ENCODE results near the gene CDS1. TPM values are rescaled to one million over a fixed set of nuclear protein-coding genes. Genes with fewer than 3 reads are reported as not detected.

The CDS1 gene
- total and polyA plus RNA-seq, 2 of the 8 experiments (the other 6 are each of a cell fraction or from before 2014, with no cell fraction given): 8.7 to 13.9 TPM

DNA sequence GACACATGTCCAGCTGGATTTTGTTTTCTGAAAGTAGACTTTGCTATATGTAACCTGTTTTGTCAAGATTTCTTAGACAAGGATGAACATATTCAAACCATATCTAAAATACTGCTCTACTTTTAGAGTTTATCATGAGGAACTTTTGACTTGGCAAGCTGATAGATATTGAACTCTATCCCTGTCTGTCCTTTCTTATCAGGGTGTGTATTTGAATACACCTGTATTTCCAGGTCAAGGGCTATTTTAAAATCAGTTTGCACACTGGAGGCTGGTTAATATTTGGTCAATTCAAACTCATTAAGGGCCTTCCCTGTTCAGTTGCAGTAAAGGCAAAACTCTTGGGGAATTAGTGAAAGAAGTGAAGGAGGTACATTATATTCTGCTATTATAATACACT, 2.3 kb downstream of the CDS1 start:
- POLR2A ChIA-PET (ENCODE audit: partially characterized antibody): interaction anchor here (6.4 kb wide), 1 partner anchor 10 kb away, joined by 40 read pairs; no protein-coding TSS in a partner anchor
- H2BK20ac ChIP-seq (ENCODE audit: low read length): no peak overlapping the region
- FAIRE-seq (peak; percentile 13), DNase-seq (ENCODE audit: low read depth in 1 of 2, low spot score in 2 of 2) (no peak)
- no peak overlapping the region for H3K56ac ChIP-seq (replicated peaks; ENCODE audit: insufficient read length, low read depth, low read length)
- H2BK120ac ChIP-seq (replicated peaks; ENCODE audit: low read depth, low read length): no peak overlapping the region
- no peak overlapping the region for H3K27ac ChIP-seq (ENCODE audit: low read depth, low read length)
- H3K23ac ChIP-seq (ENCODE audit: insufficient read length): no peak overlapping the region
- no peak overlapping the region for H2AFZ ChIP-seq (ENCODE audit: low read length)
- CTCF ChIA-PET (ENCODE audit: partially characterized antibody): no interaction called here
- peaks cover 0 to 17% of the 10 kb centered on the region in 2 experiments; a peak in 2 of 4 replicates for H3K9me3 ChIP-seq (ENCODE audit: insufficient read depth in 2 of 2, low read depth in 1 of 2, low read length in 1 of 2)
- no peak overlapping the region for H3K9ac ChIP-seq (replicated peaks in 1 of 4; ENCODE audit: extremely low read depth in 1 of 4, low read depth in 3 of 4, low read length in 3 of 4)
- no peak overlapping the region for H2BK15ac ChIP-seq (ENCODE audit: low read length)
- peaks cover 0 to 11% (median 3%) of the 10 kb centered on the region in 4 experiments; a peak in 3 of 8 replicates for H3K36me3 ChIP-seq (ENCODE audit: control insufficient read depth in 2 of 4, insufficient read depth in 4 of 4, low read length in 3 of 4)
- no peak overlapping the region for H2BK12ac ChIP-seq (ENCODE audit: low read depth, low read length)
- peaks cover 0 to 6% (median 3%) of the 10 kb centered on the region in 4 experiments; a peak in 3 of 7 replicates for H3K27me3 ChIP-seq (replicated peaks in 1 of 4; ENCODE audit: control insufficient read depth in 3 of 4, extremely low read depth in 1 of 4, insufficient read depth in 3 of 4, low read length in 3 of 4)
- peak overlapping the region in 2 of 4 experiments; percentile 67 to 93; a peak in 2 of 8 replicates for H3K4me3 ChIP-seq (ENCODE audit: extremely low read depth in 1 of 4, insufficient read depth in 2 of 4, low read depth in 3 of 4, low read length in 4 of 4)
- no peak overlapping the region for H3K14ac ChIP-seq (ENCODE audit: insufficient read length)
- peaks cover 7 to 20% (median 11%) of the 10 kb centered on the region in 4 experiments; a peak in 6 of 7 replicates for H3K4me1 ChIP-seq (replicated peaks in 1 of 4; ENCODE audit: control insufficient read depth in 3 of 4, insufficient read depth in 4 of 4, low read length in 3 of 4)
- TF ChIP-seq KDM4A (IDR thresholded peaks at IDR 0.05; ENCODE audit: low read depth, low read length, severe bottlenecking): no peak
- no peak for TF ChIP-seq GTF2F1 (IDR thresholded peaks at IDR 0.05; ENCODE audit: borderline replicate concordance, low read depth, low read length)
- TF ChIP-seq MAFK (IDR thresholded peaks at IDR 0.05; ENCODE audit: low read depth, low read length): no peak
- TF ChIP-seq KDM1A (IDR thresholded peaks at IDR 0.05; ENCODE audit: borderline replicate concordance, low read length): no peak
- H2BK5ac ChIP-seq (ENCODE audit: low read depth, low read length): no peak overlapping the region
- no peak overlapping the region for H4K5ac ChIP-seq (ENCODE audit: insufficient read length, low read depth, low read length)
- H3K79me2 ChIP-seq (ENCODE audit: control insufficient read depth in 1 of 2, insufficient read depth in 2 of 2, low read length in 2 of 2): peaks cover 7 to 65% of the 10 kb centered on the region in 2 experiments; a peak in 3 of 4 replicates
- no peak overlapping the region for H4K8ac ChIP-seq (ENCODE audit: extremely low read depth, insufficient read depth, low read length)
- H4K91ac ChIP-seq (replicated peaks; ENCODE audit: insufficient read length, low read length): no peak overlapping the region
- no peak overlapping the region for H3K4ac ChIP-seq (replicated peaks; ENCODE audit: insufficient read length, low read depth, low read length)
- H3K18ac ChIP-seq (ENCODE audit: extremely low read depth, low read length): no peak overlapping the region
- peak overlapping the region; percentile 84 to 88; a peak in 2 of 4 replicates for H3K4me2 ChIP-seq (ENCODE audit: insufficient read depth in 1 of 2, low read depth in 2 of 2, low read length in 2 of 2)
- H3K79me1 ChIP-seq (ENCODE audit: low read depth, low read length): peaks cover 4% of the 10 kb centered on the region; the same call in 1 of the 2 replicates
- no peaks in the 10 kb centered on the region for H4K20me1 ChIP-seq (replicated peaks in 1 of 2; ENCODE audit: control insufficient read depth in 1 of 2, insufficient read depth in 2 of 2, low read length in 2 of 2)
- peaks cover 9% of the 10 kb centered on the region; the same call in 1 of the 2 replicates for H3K23me2 ChIP-seq (ENCODE audit: low read depth, low read length)
- no peak overlapping the region for H2AK5ac ChIP-seq (ENCODE audit: low read depth, low read length)

All from H1 (cell line).